Caco-2 (cell line): ENCODE data around the gene SAMM50. TPM values are rescaled to one million over a fixed set of nuclear protein-coding genes. Genes with fewer than 3 reads are reported as not detected.

Experiments
- BruUV-seq: library from RNA; stranded (reverse); fragments of 400-500 nt; replicated peaks from 2 replicates; lab custom pipeline; 2021; lab: Mats Ljungman, UMichigan
- CTCF ChIA-PET: fragments of 300-600 bp; sonication (Branson Sonifier 250); formaldehyde crosslinking; loops from one replicate; lab custom pipeline; 2022; ENCODE audit warnings: antibody characterized with exemption; lab: Charles Lee
- POLR2A ChIA-PET: fragments of 300-600 bp; sonication (Branson Sonifier 250); formaldehyde crosslinking; loops from one replicate; lab custom pipeline; 2022; ENCODE audit warnings: antibody characterized with exemption; lab: Charles Lee
- DNase-seq, 2 experiments: peaks; one replicate each; pipeline versions ENCODE4 v3.0.0 to v3.0.0-alpha.2; 2020 to 2022
- H3K27me3 ChIP-seq: replicated peaks from 2 replicates; pipeline ENCODE4 v1.6.0; 2011; ENCODE audit warnings: low read length; ENCODE audit not compliant: control insufficient read depth, insufficient read depth
- H3K36me3 ChIP-seq: 2 replicates; pipeline ENCODE4 v1.5.1; 2011; ENCODE audit warnings: low read length; ENCODE audit not compliant: control insufficient read depth, insufficient read depth
- H3K4me1 ChIP-seq: fragments of 250-450 bp; sonication (Bioruptor Pico); 2 replicates; pipeline ENCODE4 v1.5.1; 2020; ENCODE audit warnings: mild to moderate bottlenecking
- H3K4me3 ChIP-seq: 2 replicates; pipeline ENCODE4 v1.5.1; 2011; ENCODE audit warnings: low read depth, mild to moderate bottlenecking, control low read depth, low read length
- H3K9me3 ChIP-seq: fragments of 250-450 bp; sonication (Bioruptor Pico); 2 replicates; pipeline ENCODE4 v1.5.1; 2020; ENCODE audit warnings: mild to moderate bottlenecking, moderate library complexity
- H3K27ac Mint-ChIP-seq: one replicate; pipeline ENCODE4 v1.8.0; 2022; ENCODE audit warnings: mixed read lengths; ENCODE audit not compliant: unreplicated experiment
- H3K27me3 Mint-ChIP-seq: one replicate; pipeline ENCODE4 v1.8.0; 2022; ENCODE audit warnings: mixed read lengths; ENCODE audit not compliant: insufficient read depth, unreplicated experiment
- H3K36me3 Mint-ChIP-seq: one replicate; pipeline ENCODE4 v1.8.0; 2022; ENCODE audit warnings: mild to moderate bottlenecking, mixed read lengths; ENCODE audit not compliant: insufficient read depth, unreplicated experiment
- H3K4me1 Mint-ChIP-seq: one replicate; pipeline ENCODE4 v1.8.0; 2022; ENCODE audit warnings: low read depth, mixed read lengths; ENCODE audit not compliant: unreplicated experiment
- H3K4me3 Mint-ChIP-seq: one replicate; pipeline ENCODE4 v1.8.0; 2022; ENCODE audit warnings: mild to moderate bottlenecking, moderate library complexity, mixed read lengths; ENCODE audit not compliant: unreplicated experiment
- H3K9me3 Mint-ChIP-seq: one replicate; pipeline ENCODE4 v1.8.0; 2022; ENCODE audit warnings: mixed read lengths; ENCODE audit not compliant: unreplicated experiment
- CTCF ChIP-seq, 2 experiments: fragments of 200-600 bp in 1 of 2; IDR thresholded peaks; 1 replicate in 1 of 2; 2 replicates in 1 of 2; pipeline versions ENCODE4 v1.5.1 to v1.8.0; 2011 to 2022; ENCODE audit warnings: antibody characterized with exemption in 1 of 2, control low read depth in 1 of 2, inconsistent platforms in 1 of 2, low read depth in 1 of 2, low read length in 1 of 2, mild to moderate bottlenecking in 1 of 2, moderate library complexity in 1 of 2; ENCODE audit not compliant: insufficient read depth in 1 of 2, severe bottlenecking in 1 of 2, unreplicated experiment in 1 of 2
- intact Hi-C: fragments of 100-400 bp; cut with micrococcal nuclease; formaldehyde crosslinking; loops from one replicate; pipeline ENCODE4 v1.10.0; 2022; ENCODE audit not compliant: unreplicated experiment
- total RNA-seq: library from RNA; stranded (reverse); gene quantifications from 2 replicates; pipeline ENCODE4 v1.2.3, GENCODE V29; 2022

Gene SAMM50
- total RNA-seq, 1 experiment from 2014 or later, result 66.4 TPM

- CTCF ChIA-PET, result no interaction called here
- TF ChIP-seq CTCF (IDR thresholded peaks at IDR 0.05; ENCODE audit: insufficient read depth in 1 of 2, low read depth in 1 of 2, low read length in 1 of 2, severe bottlenecking in 1 of 2, unreplicated experiment in 1 of 2), result no peak
- no peak overlapping the region for H3K27ac Mint-ChIP-seq
- no peaks in the 10 kb centered on the region for H3K36me3 ChIP-seq
- intact Hi-C loops, result no loop called here
- no peak overlapping the region for H3K4me3 Mint-ChIP-seq
- peaks cover 4% of the 10 kb centered on the region for H3K36me3 Mint-ChIP-seq
- H3K27me3 Mint-ChIP-seq, result no peaks in the 10 kb centered on the region
- H3K4me1 Mint-ChIP-seq, result peaks cover 7% of the 10 kb centered on the region
- POLR2A ChIA-PET, result no interaction called here
- H3K27me3 ChIP-seq, result no peaks in the 10 kb centered on the region
- BruUV-seq, result no TSS peak
- no peaks in the 10 kb centered on the region for H3K4me1 ChIP-seq
- H3K4me3 ChIP-seq, result no peak overlapping the region
- H3K9me3 ChIP-seq, result no peaks in the 10 kb centered on the region
- no peaks in the 10 kb centered on the region for H3K9me3 Mint-ChIP-seq
- no peak for DNase-seq
These were observed 89.9 kb downstream of the SAMM50 start for GRCh38 chr22:44045145-44045544.

Other genes starting within 250 kb of the SAMM50 start
- gene EFCAB6, start 143.1 kb upstream of the SAMM50 start, total RNA-seq, result not detected in 2 replicates
- not detected in 2 replicates for gene SULT4A1, start 92.9 kb upstream of the SAMM50 start, total RNA-seq
- not detected in 2 replicates for gene PNPLA5, start 63.4 kb upstream of the SAMM50 start, total RNA-seq
- gene PNPLA3, start 31.6 kb upstream of the SAMM50 start, total RNA-seq, result 3.5 and 5.0 TPM in 2 replicates
- 26.8 and 28.8 TPM in 2 replicates for gene PARVB, start 68.9 kb downstream of the SAMM50 start, total RNA-seq
- gene PARVG, start 225.5 kb downstream of the SAMM50 start, total RNA-seq, result not detected in 2 replicates